Activated CD4-positive, alpha-beta T cell treated with anti-CD3 and anti-CD28 coated beads, Interleukin-2, amount 10 ng/mL, durations not matched to agents 24 days and 14 days (primary cell): Measurements from ENCODE around the gene DNAH6. TPM values are rescaled to one million over a fixed set of nuclear protein-coding genes. Genes with fewer than 3 reads are reported as not detected.
A peak's percentile ranks its signal among the peaks of the same experiment; 100 is the strongest.
"Not testable (repeated sequence)": the region's sequence is repeated elsewhere in the genome, so short reads cannot be mapped to it uniquely, and the experiment has no call there.

Source experiments
- DNase-seq: peaks from one replicate; pipeline ENCODE4 v3.0.0; 2022
- H3K27ac Mint-ChIP-seq: one replicate; pipeline ENCODE4 v1.8.0; 2022; ENCODE audit warnings: mild to moderate bottlenecking, mixed read lengths
- H3K27me3 Mint-ChIP-seq: one replicate; pipeline ENCODE4 v1.8.0; 2022; ENCODE audit warnings: mixed read lengths
- H3K36me3 Mint-ChIP-seq: one replicate; pipeline ENCODE4 v1.8.0; 2022; ENCODE audit warnings: low read depth, mild to moderate bottlenecking, mixed read lengths
- H3K4me1 Mint-ChIP-seq: one replicate; pipeline ENCODE4 v1.8.0; 2021; ENCODE audit warnings: mixed read lengths
- H3K4me3 Mint-ChIP-seq: one replicate; pipeline ENCODE4 v1.8.0; 2022; ENCODE audit warnings: mild to moderate bottlenecking, moderate library complexity, mixed read lengths
- H3K9me3 Mint-ChIP-seq: one replicate; pipeline ENCODE4 v1.8.0; 2021; ENCODE audit warnings: mixed read lengths
- intact Hi-C: fragments of 100-400 bp; cut with micrococcal nuclease; formaldehyde crosslinking; loops from one replicate; pipeline ENCODE4 v1.15.1; 2023
- total RNA-seq: library from RNA; stranded (reverse); gene quantifications from 2 replicates; pipeline ENCODE4 v1.2.3, GENCODE V29; 2022

DNAH6 gene
- total RNA-seq, 1 donor from 2014 or later = 0.23 TPM

GRCh38 chr2:84849271-84849952 is 333.1 kb downstream of the DNAH6 start:
- Mint-ChIP-seq H3K4me1 (peaks cover 78% of the 10 kb centered on the region), H3K27ac (peak overlapping the region; percentile 67), H3K4me3 (peak overlapping the region; percentile 69), H3K9me3 (peaks cover 15% of the 10 kb centered on the region), H3K36me3 (peaks cover 56% of the 10 kb centered on the region), H3K27me3 (no peaks in the 10 kb centered on the region)
- intact Hi-C loops = loop anchor here (1.0 to 10.0 kb wide), 3 partner anchors 32 to 195 kb away; no protein-coding TSS in a partner anchor
- peak; percentile 78 for DNase-seq

- peaks cover 20% of the 10 kb centered on the region for H3K9me3 Mint-ChIP-seq
- H3K27ac Mint-ChIP-seq = no peak overlapping the region
- intact Hi-C loops = no loop called here
- peaks cover 66% of the 10 kb centered on the region for H3K36me3 Mint-ChIP-seq
- DNase-seq = no peak
- H3K27me3 Mint-ChIP-seq = no peaks in the 10 kb centered on the region
- peaks cover 83% of the 10 kb centered on the region for H3K4me1 Mint-ChIP-seq
- no peak overlapping the region for H3K4me3 Mint-ChIP-seq
Observed at GRCh38 chr2:84850471-84850870, 334.2 kb downstream of the DNAH6 start.

- DNase-seq = no peak
- H3K9me3 Mint-ChIP-seq = peaks cover 20% of the 10 kb centered on the region
- H3K4me1 Mint-ChIP-seq = peaks cover 83% of the 10 kb centered on the region
- H3K4me3 Mint-ChIP-seq = no peak overlapping the region
- intact Hi-C loops = no loop called here
- H3K27me3 Mint-ChIP-seq = no peaks in the 10 kb centered on the region
- peak overlapping the region; percentile 17 for H3K27ac Mint-ChIP-seq
- H3K36me3 Mint-ChIP-seq = peaks cover 75% of the 10 kb centered on the region
Observed at GRCh38 chr2:84851876-84852275, 335.6 kb downstream of the DNAH6 start.

GRCh38 chr2:84854850-84855249 is 338.6 kb downstream of the DNAH6 start:
- H3K27ac Mint-ChIP-seq = peak overlapping the region; percentile 63
- no peak for DNase-seq
- intact Hi-C loops = no loop called here

GRCh38 chr2:84855731-84856130 is 339.4 kb downstream of the DNAH6 start:
- Mint-ChIP-seq H3K9me3 (peaks cover 20% of the 10 kb centered on the region), H3K27me3 (no peaks in the 10 kb centered on the region), H3K36me3 (peaks cover 59% of the 10 kb centered on the region), H3K4me1 (peaks cover 84% of the 10 kb centered on the region), H3K27ac (peak overlapping the region; percentile 79), H3K4me3 (peak overlapping the region; percentile 61)
- intact Hi-C loops = no loop called here
- DNase-seq = peak; percentile 71

More at GRCh38 chr2:84854850-84855249, 338.6 kb downstream of the DNAH6 start:
- peak overlapping the region; percentile 61 for H3K4me3 Mint-ChIP-seq
- no peaks in the 10 kb centered on the region for H3K27me3 Mint-ChIP-seq
- peaks cover 20% of the 10 kb centered on the region for H3K9me3 Mint-ChIP-seq
- peaks cover 61% of the 10 kb centered on the region for H3K36me3 Mint-ChIP-seq
- H3K4me1 Mint-ChIP-seq = peaks cover 84% of the 10 kb centered on the region

- DNase-seq = peak; percentile 79
- Mint-ChIP-seq H3K36me3 (peaks cover 55% of the 10 kb centered on the region), H3K4me3 (peak overlapping the region; percentile 61), H3K27ac (peak overlapping the region; percentile 79), H3K9me3 (peaks cover 20% of the 10 kb centered on the region), H3K27me3 (no peaks in the 10 kb centered on the region), H3K4me1 (peaks cover 84% of the 10 kb centered on the region)
- intact Hi-C loops = no loop called here
Observed at GRCh38 chr2:84856787-84857186, 340.5 kb downstream of the DNAH6 start.

GRCh38 chr2:84857566-84857965 is 341.3 kb downstream of the DNAH6 start:
- Mint-ChIP-seq H3K9me3 (peaks cover 12% of the 10 kb centered on the region), H3K4me1 (peaks cover 83% of the 10 kb centered on the region), H3K27ac (peak overlapping the region; percentile 79), H3K4me3 (peak overlapping the region; percentile 61), H3K36me3 (peaks cover 47% of the 10 kb centered on the region), H3K27me3 (no peaks in the 10 kb centered on the region)
- no peak for DNase-seq
- intact Hi-C loops = no loop called here

- no peaks in the 10 kb centered on the region for H3K27me3 Mint-ChIP-seq
- peaks cover 7% of the 10 kb centered on the region for H3K9me3 Mint-ChIP-seq
- H3K36me3 Mint-ChIP-seq = peaks cover 43% of the 10 kb centered on the region
- H3K4me3 Mint-ChIP-seq = no peak overlapping the region
- peak overlapping the region; percentile 79 for H3K27ac Mint-ChIP-seq
- intact Hi-C loops = no loop called here
- H3K4me1 Mint-ChIP-seq = peaks cover 84% of the 10 kb centered on the region
- DNase-seq = no peak
Observed at GRCh38 chr2:84858123-84858522, 341.8 kb downstream of the DNAH6 start.

GRCh38 chr2:84858937-84859336 is 342.6 kb downstream of the DNAH6 start:
- peak overlapping the region; percentile 52 for H3K4me3 Mint-ChIP-seq
- H3K27me3 Mint-ChIP-seq = no peaks in the 10 kb centered on the region
- H3K36me3 Mint-ChIP-seq = peaks cover 38% of the 10 kb centered on the region
- DNase-seq = peak; percentile 67
- H3K9me3 Mint-ChIP-seq = peaks cover 5% of the 10 kb centered on the region
- intact Hi-C loops = no loop called here
- peak overlapping the region; percentile 45 for H3K27ac Mint-ChIP-seq
- peaks cover 83% of the 10 kb centered on the region for H3K4me1 Mint-ChIP-seq

GRCh38 chr2:84861539-84861938 is 345.2 kb downstream of the DNAH6 start:
- no peaks in the 10 kb centered on the region for H3K27me3 Mint-ChIP-seq
- H3K4me3 Mint-ChIP-seq = no peak overlapping the region
- intact Hi-C loops = no loop called here
- peaks cover 25% of the 10 kb centered on the region for H3K36me3 Mint-ChIP-seq
- no peaks in the 10 kb centered on the region for H3K9me3 Mint-ChIP-seq
- peaks cover 81% of the 10 kb centered on the region for H3K4me1 Mint-ChIP-seq
- peak overlapping the region; percentile 42 for H3K27ac Mint-ChIP-seq
- peak; percentile 57 for DNase-seq

GRCh38 chr2:84862006-84862405 is 345.7 kb downstream of the DNAH6 start:
- H3K27ac Mint-ChIP-seq = peak overlapping the region; percentile 42

GRCh38 chr2:84865181-84865783 is 349.0 kb downstream of the DNAH6 start:
- no peak overlapping the region for H3K4me3 Mint-ChIP-seq
- DNase-seq = peak; percentile 72
- H3K36me3 Mint-ChIP-seq = peaks cover 38% of the 10 kb centered on the region
- no peaks in the 10 kb centered on the region for H3K27me3 Mint-ChIP-seq
- intact Hi-C loops = loop anchor here (1.0 to 2.0 kb wide), 4 partner anchors 14 to 370 kb away; no protein-coding TSS in a partner anchor
- peaks cover 55% of the 10 kb centered on the region for H3K4me1 Mint-ChIP-seq
- peak overlapping the region; percentile 45 for H3K27ac Mint-ChIP-seq
- no peaks in the 10 kb centered on the region for H3K9me3 Mint-ChIP-seq

More at GRCh38 chr2:84862006-84862405, 345.7 kb downstream of the DNAH6 start:
- no peaks in the 10 kb centered on the region for H3K9me3 Mint-ChIP-seq
- peaks cover 23% of the 10 kb centered on the region for H3K36me3 Mint-ChIP-seq
- DNase-seq = no peak
- no peak overlapping the region for H3K4me3 Mint-ChIP-seq
- no peaks in the 10 kb centered on the region for H3K27me3 Mint-ChIP-seq
- intact Hi-C loops = no loop called here
- peaks cover 78% of the 10 kb centered on the region for H3K4me1 Mint-ChIP-seq

- peaks cover 37% of the 10 kb centered on the region for H3K36me3 Mint-ChIP-seq
- peaks cover 57% of the 10 kb centered on the region for H3K4me1 Mint-ChIP-seq
- H3K9me3 Mint-ChIP-seq = no peaks in the 10 kb centered on the region
- no peak for DNase-seq
- H3K4me3 Mint-ChIP-seq = no peak overlapping the region
- no peak overlapping the region for H3K27ac Mint-ChIP-seq
- intact Hi-C loops = no loop called here
- H3K27me3 Mint-ChIP-seq = no peaks in the 10 kb centered on the region
Observed at GRCh38 chr2:84866122-84866521, 349.8 kb downstream of the DNAH6 start.

GRCh38 chr2:84868327-84868726 is 352.0 kb downstream of the DNAH6 start:
- H3K9me3 Mint-ChIP-seq, H3K27ac Mint-ChIP-seq, DNase-seq, H3K4me3 Mint-ChIP-seq, intact Hi-C loops, H3K27me3 Mint-ChIP-seq: not testable (repeated sequence)
- H3K36me3 Mint-ChIP-seq = peaks cover 39% of the 10 kb centered on the region
- H3K4me1 Mint-ChIP-seq = peaks cover 50% of the 10 kb centered on the region
